DOHH2 (cell line): ENCODE measurements around the gene SLC66A3.

Source experiments
- H3F3A ChIP-seq: fragments of 200-600 bp; sonication (generic), shearing (Covaris generic); 2 replicates; pipeline ENCODE4 v1.6.0; 2016; ENCODE audit warnings: antibody characterized with exemption, mild to moderate bottlenecking; ENCODE audit not compliant: control insufficient read depth, insufficient read depth
- H3K27ac ChIP-seq: fragments of 200-600 bp; sonication (generic); 2 replicates; pipeline ENCODE4 v1.5.1; 2014; ENCODE audit warnings: low read depth, mild to moderate bottlenecking, low read length, moderate library complexity
- H3K27me3 ChIP-seq: fragments of 200-600 bp; sonication (generic); 2 replicates; pipeline ENCODE4 v1.6.1; 2014; ENCODE audit warnings: mild to moderate bottlenecking, low read length, mixed read lengths; ENCODE audit not compliant: control insufficient read depth
- H3K36me3 ChIP-seq: fragments of 200-600 bp; sonication (generic); 2 replicates; pipeline ENCODE4 v1.6.1; 2014; ENCODE audit warnings: mild to moderate bottlenecking, low read length, moderate library complexity, mixed read lengths; ENCODE audit not compliant: control insufficient read depth
- H3K4me1 ChIP-seq: fragments of 200-600 bp; sonication (generic); 2 replicates; pipeline ENCODE4 v1.6.1; 2014; ENCODE audit warnings: mild to moderate bottlenecking, low read length, mixed read lengths; ENCODE audit not compliant: control insufficient read depth
- H3K4me2 ChIP-seq: fragments of 200-600 bp; sonication (generic); 2 replicates; pipeline ENCODE4 v1.6.0; 2014; ENCODE audit warnings: mild to moderate bottlenecking, low read length, moderate library complexity
- H3K4me3 ChIP-seq: fragments of 200-600 bp; sonication (generic); 2 replicates; pipeline ENCODE4 v1.5.1; 2014; ENCODE audit warnings: mild to moderate bottlenecking, low read length, mixed read lengths
- H3K79me2 ChIP-seq: fragments of 200-600 bp; sonication (generic); 2 replicates; pipeline ENCODE4 v1.6.1; 2014; ENCODE audit warnings: mild to moderate bottlenecking, low read length, mixed read lengths; ENCODE audit not compliant: control insufficient read depth
- H3K9me2 ChIP-seq: fragments of 200-600 bp; sonication (generic); replicated peaks from 2 replicates; pipeline ENCODE4 v1.6.1; 2014; ENCODE audit warnings: mild to moderate bottlenecking, low read length, mixed read lengths; ENCODE audit not compliant: control insufficient read depth
- H3K9me3 ChIP-seq: fragments of 200-600 bp; sonication (generic); 2 replicates; pipeline ENCODE4 v1.6.1; 2014; ENCODE audit warnings: antibody characterized with exemption, low read length, mixed read lengths; ENCODE audit not compliant: control insufficient read depth, insufficient read depth
- H4K20me1 ChIP-seq: fragments of 200-600 bp; sonication (generic); 2 replicates; pipeline ENCODE4 v1.6.0; 2014; ENCODE audit warnings: low read depth, mild to moderate bottlenecking, antibody characterized with exemption, low read length, moderate library complexity; ENCODE audit not compliant: control insufficient read depth, insufficient read depth
- CTCF ChIP-seq: fragments of 200-600 bp; sonication (generic); IDR thresholded peaks from one replicate; pipeline ENCODE4 v1.5.1; 2014; ENCODE audit warnings: antibody characterized with exemption, mild to moderate bottlenecking, low read depth, low read length; ENCODE audit not compliant: poor library complexity, severe bottlenecking
- EZH2phosphoT487 ChIP-seq: fragments of 200-600 bp; sonication (generic); IDR thresholded peaks from 2 replicates; pipeline ENCODE4 v1.6.1; 2017; ENCODE audit warnings: borderline replicate concordance, mild to moderate bottlenecking, antibody characterized with exemption, low read length, moderate library complexity, mixed read lengths

Gene SLC66A3

GRCh38 chr2:11142987-11143386 is 12.3 kb upstream of the SLC66A3 start:
- TF ChIP-seq EZH2phosphoT487 (no peak), CTCF (no peak)
- Histone ChIP-seq H3K27me3 (peaks cover 7% of the 10 kb centered on the region), H3K36me3 (no peaks in the 10 kb centered on the region)

GRCh38 chr2:11144077-11144737 is 11.1 kb upstream of the SLC66A3 start:
- Histone ChIP-seq H3F3A (no peaks in the 10 kb centered on the region), H3K79me2 (no peaks in the 10 kb centered on the region), H3K9me2 (no peaks in the 10 kb centered on the region), H3K27ac (no peak overlapping the region), H3K27me3 (peaks cover 7% of the 10 kb centered on the region), H3K9me3 (no peaks in the 10 kb centered on the region), H3K4me2 (no peak overlapping the region), H4K20me1 (no peaks in the 10 kb centered on the region), H3K4me1 (peaks cover 4% of the 10 kb centered on the region), H3K4me3 (no peak overlapping the region), H3K36me3 (no peaks in the 10 kb centered on the region)
- no peak for TF ChIP-seq EZH2phosphoT487
- no peak for TF ChIP-seq CTCF

More at GRCh38 chr2:11142987-11143386, 12.3 kb upstream of the SLC66A3 start:
- Histone ChIP-seq H3K4me3 (no peak overlapping the region), H3K9me2 (no peaks in the 10 kb centered on the region), H3K4me1 (peaks cover 4% of the 10 kb centered on the region), H3K27ac (no peak overlapping the region), H3F3A (no peaks in the 10 kb centered on the region), H3K4me2 (no peak overlapping the region), H4K20me1 (no peaks in the 10 kb centered on the region), H3K79me2 (no peaks in the 10 kb centered on the region), H3K9me3 (no peaks in the 10 kb centered on the region)

GRCh38 chr2:11144738-11145079 is 10.6 kb upstream of the SLC66A3 start:
- Histone ChIP-seq H3K27me3 (peaks cover 7% of the 10 kb centered on the region), H3K4me1 (peaks cover 4% of the 10 kb centered on the region), H4K20me1 (no peaks in the 10 kb centered on the region), H3K4me2 (no peak overlapping the region), H3K79me2 (no peaks in the 10 kb centered on the region), H3K9me3 (no peaks in the 10 kb centered on the region), H3K36me3 (no peaks in the 10 kb centered on the region), H3K9me2 (no peaks in the 10 kb centered on the region), H3F3A (no peaks in the 10 kb centered on the region), H3K27ac (no peak overlapping the region), H3K4me3 (no peak overlapping the region)
- TF ChIP-seq EZH2phosphoT487: no peak
- no peak for TF ChIP-seq CTCF
